ENCODE data around the gene PRKAG2.

Gene PRKAG2

DNA sequence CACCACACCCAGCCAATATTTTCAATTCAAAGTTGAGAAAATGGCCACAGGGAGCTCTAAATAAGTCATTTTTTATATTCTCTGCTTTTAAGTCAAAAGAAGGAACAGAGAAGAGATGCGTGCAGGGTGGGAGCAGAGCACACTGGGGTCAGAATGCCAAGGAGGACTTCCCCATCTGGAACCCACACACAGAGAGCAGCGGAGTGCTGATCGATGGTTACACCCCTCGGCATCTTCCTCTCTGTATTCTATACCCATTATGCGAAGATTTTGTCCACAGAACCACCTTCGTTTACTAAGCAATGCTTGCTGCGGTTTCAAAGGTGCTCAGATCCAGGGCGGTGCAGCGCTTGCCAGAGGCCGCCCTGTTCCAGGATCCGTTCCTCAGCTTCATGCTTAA is 265.9 kb downstream of the PRKAG2 start:
- no peak for FAIRE-seq

DNA sequence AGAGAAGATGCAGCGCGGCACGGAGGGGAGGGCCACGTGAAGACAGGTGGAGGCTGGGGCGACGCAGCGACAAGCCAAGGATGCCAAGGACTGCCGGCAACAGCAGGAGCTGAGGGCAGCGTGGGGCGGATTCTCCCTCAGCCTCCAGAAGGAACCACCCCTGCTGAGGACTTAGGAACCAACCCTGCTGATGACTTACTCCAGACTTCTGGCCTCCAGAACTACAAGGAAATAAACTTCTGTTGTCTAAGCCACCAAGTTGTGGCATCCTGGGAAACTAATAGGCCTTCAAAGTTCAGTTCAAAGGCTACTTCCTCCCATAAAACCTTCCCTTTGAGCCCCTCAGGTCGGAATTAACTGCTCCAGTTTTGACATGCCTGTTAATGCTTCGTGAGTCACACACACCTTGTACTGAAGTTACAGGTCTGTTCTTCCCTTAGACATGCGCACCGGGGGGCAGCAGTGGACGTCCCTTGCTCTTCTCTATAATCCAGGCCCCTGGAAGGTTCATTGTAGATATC is 268.8 kb downstream of the PRKAG2 start:
- DNase-seq (ENCODE audit: insufficient read length, low spot score) (no peak), FAIRE-seq (no peak)

More for the DNA sequence above, 265.9 kb downstream of the PRKAG2 start:
- no peak for DNase-seq (ENCODE audit: insufficient read length, low spot score)

DNA sequence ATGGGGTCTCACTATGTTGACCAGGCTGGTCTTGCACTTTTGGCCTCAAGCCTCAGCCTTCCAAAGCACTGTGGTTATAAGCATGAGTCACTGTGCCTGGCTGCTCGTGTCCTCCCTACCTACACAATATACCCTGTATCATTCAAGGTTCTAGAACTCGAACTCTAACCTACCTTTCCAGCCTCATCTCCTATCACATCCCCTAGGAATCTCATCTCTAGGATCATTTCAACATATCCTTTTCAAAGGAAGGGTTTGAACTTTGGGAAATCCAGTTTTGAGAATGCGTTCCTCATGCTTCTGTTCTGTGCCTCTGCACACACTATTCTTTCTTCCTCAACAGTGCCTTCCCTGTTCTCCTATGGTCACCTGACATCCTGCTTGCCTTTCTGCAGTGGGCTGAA is 269.4 kb downstream of the PRKAG2 start:
- DNase-seq (ENCODE audit: insufficient read length, low spot score) = no peak
- no peak for FAIRE-seq

DNA sequence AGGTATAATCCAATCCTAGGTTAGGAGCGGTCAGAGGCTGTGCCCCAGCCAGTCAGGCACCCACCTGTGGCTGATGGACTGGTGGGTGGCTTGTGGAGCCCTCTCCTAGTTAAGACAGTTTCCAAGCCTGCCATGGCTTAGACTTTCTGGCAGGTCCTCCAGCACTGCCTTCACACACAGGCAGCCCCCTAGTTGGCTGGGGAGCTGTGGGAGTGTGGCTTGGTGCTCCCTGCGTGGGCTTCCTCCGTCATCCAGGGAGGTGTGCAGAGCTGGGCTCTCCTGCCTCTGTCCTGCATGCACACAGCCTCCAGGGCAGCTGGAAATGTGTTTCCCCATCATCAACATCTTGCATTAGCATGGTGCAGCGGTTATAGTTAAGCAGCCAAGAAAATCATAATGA is 273.0 kb downstream of the PRKAG2 start:
- FAIRE-seq = no peak
- no peak for DNase-seq (ENCODE audit: insufficient read length, low spot score)

DNA sequence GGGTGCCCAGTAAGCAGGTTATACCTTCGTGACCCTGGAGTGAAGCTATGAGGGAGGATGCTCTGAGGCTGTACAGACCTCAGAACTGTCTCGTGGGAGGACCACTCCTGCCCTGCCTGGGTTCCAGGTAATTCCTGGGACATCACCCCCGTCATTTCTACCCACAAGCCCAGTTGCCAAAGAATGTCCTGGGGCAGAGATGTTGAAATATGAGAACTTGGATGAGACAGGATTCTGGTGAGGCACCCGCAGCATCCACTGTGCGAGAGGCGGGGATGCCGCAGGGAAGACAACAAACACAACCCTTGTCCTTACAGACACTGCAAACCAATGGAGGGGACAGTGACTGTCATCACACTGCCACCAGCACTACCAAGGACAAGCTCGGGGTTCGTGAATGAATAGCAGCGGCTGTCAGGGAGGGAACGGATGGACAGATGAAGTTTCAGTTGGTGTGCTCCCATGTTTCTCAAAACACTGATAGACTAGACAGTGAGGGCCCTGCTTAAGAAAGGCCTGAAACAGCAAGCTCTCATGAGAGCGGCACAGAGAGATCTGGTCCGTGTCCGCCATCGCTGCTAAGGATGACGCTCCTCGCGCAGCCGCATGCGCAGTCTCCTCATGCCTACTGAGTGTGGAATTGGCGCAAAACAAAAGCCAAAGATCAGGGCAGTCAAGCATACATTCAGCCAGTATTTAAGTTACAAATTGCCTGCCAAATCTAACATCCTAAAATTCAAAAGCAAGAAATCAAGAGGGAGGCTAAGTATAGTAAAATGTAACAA is 275.2 kb downstream of the PRKAG2 start:
- FAIRE-seq (no peak), DNase-seq (ENCODE audit: insufficient read length, low spot score) (no peak)

DNA sequence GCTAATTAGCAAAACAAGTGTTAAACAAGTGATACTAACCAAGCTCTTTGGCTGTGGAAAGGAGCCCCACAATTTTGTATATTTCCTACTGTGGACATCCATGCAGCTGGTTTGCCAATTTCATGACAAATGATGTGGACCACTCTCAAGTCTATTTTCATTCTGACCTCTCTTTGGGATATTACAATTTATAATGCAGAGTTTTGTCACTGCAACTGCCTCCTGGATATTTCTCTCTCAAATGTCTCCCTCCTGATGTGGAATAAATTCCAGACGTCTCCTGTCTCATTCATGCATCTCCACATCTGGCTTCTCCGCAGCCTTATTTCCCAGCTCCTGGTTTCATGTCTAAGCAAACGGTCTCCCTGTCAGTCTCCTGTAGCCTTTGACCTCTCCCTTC is 276.6 kb downstream of the PRKAG2 start:
- no peak for DNase-seq (ENCODE audit: insufficient read length, low spot score)
- no peak for FAIRE-seq

DNA sequence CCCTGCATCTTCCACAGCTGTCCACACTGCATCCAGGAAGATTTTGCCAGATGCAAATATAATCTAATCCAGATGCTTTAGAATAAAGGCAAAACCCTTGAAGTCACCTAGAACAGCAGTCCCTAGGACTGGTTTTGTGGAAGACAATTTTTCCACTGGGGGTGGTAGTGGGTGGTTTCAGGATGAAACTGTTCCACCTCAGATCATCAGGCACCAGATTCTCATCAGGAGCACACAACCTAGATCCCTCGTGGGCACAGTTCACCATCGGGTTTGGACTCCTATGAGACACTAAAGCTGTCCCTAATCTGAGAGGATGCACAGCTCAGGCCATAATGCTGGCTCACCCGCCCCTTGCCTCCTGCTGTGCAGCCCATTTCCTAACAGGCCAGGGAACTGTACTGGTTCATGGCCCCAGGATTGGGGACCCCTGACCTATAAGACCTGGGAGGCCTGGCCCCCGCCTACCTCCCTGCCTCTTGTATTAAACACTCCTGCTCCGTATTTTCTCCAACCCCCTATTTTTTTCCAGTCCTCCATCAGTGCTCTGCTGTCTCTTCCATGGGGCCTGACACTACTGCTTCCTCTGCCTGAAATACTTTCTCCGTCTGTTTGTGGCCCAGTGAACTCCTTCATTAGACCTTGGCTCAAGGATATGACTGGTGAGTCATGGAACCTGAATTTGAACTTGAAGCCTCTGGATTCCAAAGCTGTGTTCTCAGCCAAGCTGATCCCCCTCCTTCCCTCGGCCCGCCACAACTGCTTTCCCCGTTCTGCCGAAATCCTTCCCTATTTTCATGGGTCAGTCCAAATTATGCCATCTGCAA is 277.3 kb downstream of the PRKAG2 start:
- DNase-seq (ENCODE audit: insufficient read length, low spot score) (no peak), FAIRE-seq (no peak)

DNA sequence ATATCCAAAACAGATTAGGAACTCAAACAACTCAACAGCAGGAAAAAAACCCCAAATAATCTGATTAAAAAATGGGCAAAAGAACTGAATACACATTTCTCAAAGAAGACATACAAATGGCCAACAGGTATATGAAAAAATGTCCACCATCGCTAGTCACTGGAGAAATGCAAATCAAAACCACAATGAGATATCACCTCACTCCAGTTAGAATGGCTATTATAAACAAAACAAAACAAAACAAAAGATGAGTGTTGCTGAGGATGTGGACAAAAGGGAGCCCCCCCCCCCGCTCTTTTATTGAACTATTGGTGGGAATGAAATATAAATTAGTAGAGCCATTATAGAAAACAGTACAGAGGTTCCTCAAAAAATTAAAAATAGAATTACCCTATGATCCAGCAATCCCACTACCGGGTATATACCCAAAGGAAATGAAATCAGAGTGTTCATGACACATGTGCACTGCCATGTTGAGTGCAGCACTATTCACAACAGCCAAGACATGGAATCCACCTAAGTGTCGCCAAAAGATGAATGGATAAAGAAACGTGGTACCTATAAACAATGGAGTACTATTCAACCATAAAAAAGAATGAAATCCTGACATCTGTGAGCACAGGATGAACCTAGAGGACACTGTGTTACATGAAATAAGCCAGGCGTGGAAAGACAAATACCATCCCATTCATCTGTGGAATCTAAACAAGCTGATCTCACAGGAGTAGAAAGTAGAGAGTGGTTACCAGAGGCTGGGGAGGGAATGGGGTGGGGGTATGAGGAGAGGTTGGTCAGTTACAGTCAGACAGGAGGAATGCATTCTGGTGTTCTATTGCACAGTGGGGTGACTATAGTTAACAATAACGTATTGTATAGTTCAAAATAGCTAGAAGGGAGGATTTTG is 279.1 kb downstream of the PRKAG2 start:
- DNase-seq (ENCODE audit: insufficient read length, low spot score) (no peak), FAIRE-seq (no peak)

DNA sequence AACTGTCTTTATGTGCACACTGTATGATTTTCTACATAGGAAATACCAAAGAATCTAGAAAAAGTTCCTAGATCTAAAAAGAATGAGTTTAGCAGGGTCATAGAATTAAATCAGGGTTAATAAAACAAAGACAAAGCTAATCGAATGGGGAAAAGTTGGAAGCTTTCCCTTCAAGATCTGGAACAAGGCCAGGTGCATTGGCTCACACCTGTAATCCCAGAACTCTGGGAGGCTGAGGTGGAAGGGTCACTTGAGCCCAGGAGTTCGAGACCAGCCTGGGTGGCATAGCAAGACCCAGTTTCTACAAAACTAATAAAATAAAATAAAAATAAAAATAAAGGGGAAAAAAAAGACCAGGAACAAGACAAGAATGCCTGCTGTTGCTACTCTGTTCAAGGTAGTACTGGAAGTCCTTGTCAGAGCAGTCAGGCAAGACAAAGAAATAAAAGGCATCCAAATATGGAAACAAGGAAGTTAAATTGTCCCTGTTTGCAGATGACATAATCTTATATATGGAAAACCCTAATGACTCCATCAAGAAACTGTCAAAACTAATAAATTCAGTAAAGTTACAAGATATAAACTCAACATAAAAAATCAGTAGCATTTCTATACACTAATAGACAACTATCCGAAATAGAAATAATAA is 281.1 kb downstream of the PRKAG2 start:
- DNase-seq (ENCODE audit: insufficient read length, low spot score) (no peak), FAIRE-seq (no peak)

DNA sequence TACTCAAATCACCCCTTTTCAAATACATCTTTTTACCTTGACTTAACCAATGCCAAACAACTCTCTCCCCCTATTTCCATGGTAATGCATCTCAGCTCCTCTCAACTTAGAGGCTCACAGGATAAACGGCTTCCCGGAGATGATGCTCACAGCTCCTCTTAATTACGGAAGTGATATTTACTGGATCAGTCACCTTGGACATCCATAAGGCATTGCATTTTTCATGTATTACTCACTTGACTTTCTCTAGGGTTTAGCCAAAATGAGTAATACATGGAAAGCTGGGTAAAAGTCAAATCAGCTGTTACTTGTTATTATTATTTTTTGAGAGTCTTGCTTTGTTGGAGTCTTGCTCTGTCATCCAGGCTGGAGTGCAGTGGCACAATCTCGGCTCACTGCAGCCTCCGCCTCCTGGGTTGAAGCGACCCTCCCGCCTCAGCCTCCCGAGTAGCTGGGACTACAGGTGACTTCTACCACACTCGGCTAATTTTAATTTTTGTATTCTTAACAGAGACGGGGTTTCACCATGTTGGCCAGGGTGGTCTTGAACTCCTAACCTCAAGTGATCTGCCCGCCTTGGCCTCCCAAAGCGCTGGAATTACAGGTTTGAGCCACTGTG is 283.9 kb downstream of the PRKAG2 start:
- FAIRE-seq = no peak
- no peak for DNase-seq (ENCODE audit: insufficient read length, low spot score)

DNA sequence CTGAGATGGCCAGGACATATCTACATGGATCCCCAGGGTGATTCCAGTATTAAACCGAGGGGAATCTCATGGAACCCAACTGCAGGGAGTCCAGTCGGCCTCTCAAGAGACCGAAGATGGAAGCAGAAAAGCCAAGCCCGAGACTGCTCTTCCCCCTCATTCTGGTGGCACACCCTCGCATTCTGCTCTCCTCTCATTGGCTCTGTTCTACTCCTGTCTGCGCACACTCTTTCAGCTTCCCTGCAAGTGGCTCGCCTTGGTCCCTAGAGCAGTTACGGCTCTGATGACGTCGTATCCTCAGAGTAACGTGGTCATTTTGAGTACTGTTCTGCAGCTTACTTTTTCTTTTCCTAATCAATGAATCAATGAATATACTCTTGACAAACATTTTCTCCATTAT is 284.6 kb downstream of the PRKAG2 start:
- no peak for FAIRE-seq

DNA sequence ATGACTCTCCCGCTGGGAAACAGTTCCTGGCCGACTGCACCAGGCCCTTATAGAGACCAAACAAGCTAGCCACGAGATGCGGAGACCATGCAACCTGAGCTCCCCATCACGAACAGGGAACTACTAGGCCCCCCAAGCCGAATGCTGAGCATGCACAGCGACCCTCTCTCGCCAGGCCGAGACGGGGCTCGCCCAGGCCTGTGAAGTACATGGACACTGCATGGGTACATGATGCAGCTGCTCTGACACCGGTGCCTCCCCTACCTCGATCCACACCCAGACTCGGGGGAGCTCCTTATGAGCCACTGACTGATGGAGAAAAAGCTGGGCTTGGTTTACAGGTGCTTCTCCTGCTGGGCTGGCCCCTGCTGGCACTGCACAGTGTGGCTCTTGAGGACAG is 285.0 kb downstream of the PRKAG2 start:
- FAIRE-seq (no peak), DNase-seq (ENCODE audit: insufficient read length, low spot score) (no peak)

More for the DNA sequence above, 284.6 kb downstream of the PRKAG2 start:
- no peak for DNase-seq (ENCODE audit: insufficient read length, low spot score)

DNA sequence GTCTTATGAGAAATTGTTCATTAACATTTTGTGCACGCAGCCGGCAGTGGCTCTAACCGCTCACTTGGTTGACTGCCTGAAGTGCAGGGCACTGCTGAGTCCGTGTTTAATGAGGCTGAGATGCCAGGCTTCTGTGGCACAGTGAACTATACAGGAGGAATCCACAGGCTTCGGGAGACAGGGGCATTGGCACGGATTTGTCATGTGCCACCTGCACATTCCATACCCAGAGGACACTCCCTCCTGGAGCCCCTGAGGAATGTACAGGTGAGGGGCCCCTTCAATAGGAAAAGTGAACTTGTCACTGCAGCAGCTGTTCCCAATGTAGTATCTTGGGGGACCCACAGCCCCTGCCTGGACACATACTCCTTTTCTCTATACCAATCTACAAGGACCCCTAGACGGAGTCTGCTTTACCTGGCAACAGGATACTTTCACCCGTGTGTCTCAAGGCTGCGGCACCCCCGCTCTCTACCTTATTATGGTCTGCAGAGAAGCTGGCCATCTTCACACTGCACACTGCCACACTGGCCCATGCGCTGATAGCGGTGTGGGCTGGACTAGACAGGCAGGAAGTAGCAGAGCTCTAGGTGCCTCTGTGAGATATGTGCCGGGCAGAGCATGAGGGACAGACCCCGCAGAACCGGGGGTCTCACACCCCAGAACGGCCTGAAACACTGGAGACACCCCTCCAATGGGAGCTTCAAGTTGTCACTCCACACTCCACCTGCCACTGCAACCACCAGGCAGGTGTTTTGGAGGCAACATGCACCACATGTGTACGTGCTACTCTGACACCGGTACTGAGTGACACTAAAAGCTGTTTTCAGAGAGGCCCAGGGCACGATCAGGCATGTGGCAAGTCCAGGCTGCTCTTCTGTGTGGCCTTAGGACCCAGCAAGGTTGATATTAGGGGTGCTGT is 285.8 kb downstream of the PRKAG2 start:
- DNase-seq (ENCODE audit: insufficient read length, low spot score) (no peak), FAIRE-seq (no peak)

DNA sequence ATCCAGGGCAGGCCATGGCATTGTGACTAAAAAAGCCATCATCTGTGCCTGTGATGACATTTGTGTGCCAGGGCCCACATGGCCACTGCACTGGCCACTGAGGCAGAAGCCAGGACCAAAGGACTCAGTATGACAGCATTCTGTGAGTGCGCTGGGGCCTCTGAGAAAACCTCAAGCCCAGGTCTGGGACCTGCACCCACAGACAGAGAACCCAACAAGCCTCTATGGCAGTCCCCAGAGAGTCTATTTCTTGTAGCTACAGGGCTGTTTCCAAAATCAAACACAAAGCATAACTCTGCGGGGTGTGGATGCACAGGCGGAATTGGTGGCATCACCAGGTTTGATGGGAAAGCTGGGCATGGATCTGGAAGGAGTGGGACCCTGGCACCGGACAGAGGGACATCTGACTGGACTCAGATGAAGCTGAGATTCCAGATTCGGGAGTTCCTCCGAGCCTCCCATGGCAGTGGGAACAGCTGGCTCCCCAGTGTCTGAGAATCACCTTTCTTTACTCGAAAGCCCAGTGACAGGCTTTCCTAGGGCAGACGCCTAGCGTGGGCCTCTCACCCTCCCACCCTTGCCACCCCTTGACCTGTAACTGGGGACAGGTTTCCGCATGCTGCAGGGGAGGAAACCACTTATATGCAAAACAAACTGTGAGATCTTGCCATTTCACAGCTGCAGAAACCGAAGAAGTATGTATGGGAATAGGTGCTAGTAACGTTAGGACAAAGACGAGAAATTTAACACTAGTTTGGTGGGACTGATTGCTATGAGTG is 286.7 kb downstream of the PRKAG2 start:
- DNase-seq (ENCODE audit: insufficient read length, low spot score) (no peak), FAIRE-seq (no peak)

DNA sequence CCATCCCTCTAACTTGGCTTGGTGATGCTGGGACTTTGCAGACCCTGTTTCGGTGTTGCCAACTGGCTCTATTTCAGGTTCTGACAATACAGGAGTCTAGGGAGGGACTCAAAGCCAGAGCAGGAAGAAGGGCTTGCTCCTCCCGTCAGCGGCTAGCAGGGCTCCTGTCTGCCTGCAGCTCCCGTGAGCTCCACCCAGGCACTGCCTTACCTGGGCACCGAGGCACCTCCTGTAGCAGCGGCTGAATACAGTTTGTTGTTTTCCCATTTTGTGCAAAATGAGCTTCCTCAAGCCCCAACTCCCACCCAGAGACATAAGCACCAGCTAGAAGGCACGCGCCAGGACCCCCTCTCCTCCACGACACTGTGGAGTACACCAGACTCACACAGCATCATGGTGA is 287.9 kb downstream of the PRKAG2 start:
- no peak for DNase-seq (ENCODE audit: insufficient read length, low spot score)
- no peak for FAIRE-seq

DNA sequence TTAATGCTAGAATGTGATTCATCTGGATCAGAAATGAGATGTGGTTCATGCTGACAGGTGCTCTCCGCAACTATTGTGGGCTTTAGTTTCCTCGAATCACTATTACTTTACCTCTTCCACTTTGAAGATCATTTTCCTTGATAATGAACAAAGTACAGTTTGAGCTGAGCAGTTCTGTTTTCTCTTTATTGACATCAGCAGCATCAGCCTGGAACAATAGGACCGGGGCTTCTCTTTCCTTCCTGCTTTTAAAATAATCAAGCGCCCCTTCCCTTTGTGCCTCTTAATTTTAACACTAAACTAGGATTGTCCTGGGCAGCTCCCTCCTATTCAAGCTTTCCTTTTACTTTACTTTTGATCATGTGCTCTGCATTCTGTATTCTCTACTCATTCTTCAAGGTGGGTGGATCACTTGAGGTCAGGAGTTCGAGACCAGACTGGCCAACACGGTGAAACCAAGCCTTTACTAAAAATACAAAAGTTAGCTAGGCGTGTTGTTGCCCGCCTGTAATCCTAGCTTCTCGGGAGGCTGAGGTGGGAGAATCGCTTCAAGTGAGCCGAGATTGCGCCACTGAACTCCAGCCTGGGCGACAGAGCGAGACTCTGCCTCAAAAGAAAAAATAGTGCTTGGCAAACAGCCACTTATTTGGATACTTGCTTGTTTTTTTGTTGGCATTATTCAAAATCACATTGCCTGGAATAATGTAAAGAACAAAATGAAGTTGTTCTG is 290.2 kb downstream of the PRKAG2 start:
- FAIRE-seq (no peak), DNase-seq (ENCODE audit: insufficient read length, low spot score) (no peak)

DNA sequence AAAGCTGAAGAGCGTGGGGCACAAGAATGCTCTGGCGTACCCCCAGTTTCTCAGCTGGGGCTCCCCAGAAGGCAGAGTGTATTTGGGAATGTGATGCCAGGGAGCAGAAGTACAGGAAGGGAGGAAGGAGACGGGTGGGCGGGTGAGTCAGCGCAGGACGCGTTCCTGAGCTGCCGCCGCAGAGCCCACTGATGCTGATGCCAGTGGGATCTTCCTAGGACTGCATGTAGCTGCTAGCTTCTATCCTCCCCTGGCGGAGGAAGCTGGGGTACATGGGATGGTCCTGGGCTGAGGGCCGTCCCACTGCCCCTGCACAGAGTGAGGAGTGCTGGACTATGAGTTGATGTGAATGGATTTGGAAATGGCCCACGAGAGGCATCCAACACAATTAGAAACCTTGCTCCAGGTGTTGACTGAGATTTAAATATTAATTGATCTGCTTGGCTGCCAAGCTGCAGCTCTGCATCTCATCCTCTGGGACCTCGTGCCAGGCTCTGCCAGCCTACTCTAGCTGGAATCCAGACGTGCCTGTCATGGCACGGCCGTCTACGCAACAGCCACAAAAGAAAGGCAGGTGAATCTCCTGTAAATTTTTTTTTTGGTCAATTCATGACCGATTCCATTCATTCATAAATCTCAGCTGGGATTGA is 291.0 kb downstream of the PRKAG2 start:
- FAIRE-seq (no peak), DNase-seq (ENCODE audit: insufficient read length, low spot score) (no peak)

Measured in GM19239 (cell line).